NCI-H460 (cell line): ENCODE data around the gene TRIM6. TPM values are rescaled to one million over a fixed set of nuclear protein-coding genes. Genes with fewer than 3 reads are reported as not detected.
"Not testable (repeated sequence)": the region's sequence is repeated elsewhere in the genome, so short reads cannot be mapped to it uniquely, and the experiment has no call there.

ENCODE experiments used
- DNase-seq: peaks from one replicate; pipeline ENCODE4 v3.0.0-alpha.2; 2016; ENCODE audit warnings: low read depth; ENCODE audit errors: extremely low read depth
- total RNA-seq: library from RNA; depleted of rRNA; stranded (reverse); fragments of >200 nt; shearing (Covaris generic); gene quantifications from 2 replicates; pipeline ENCODE4 v1.2.3, GENCODE V29; 2014

TRIM6 gene
- total RNA-seq, 1 experiment from 2014 or later, result 8.5 TPM

GRCh38 chr11:5603326-5603725, 6.9 kb downstream of the TRIM6 start:
- DNase-seq, result no peak

DNA sequence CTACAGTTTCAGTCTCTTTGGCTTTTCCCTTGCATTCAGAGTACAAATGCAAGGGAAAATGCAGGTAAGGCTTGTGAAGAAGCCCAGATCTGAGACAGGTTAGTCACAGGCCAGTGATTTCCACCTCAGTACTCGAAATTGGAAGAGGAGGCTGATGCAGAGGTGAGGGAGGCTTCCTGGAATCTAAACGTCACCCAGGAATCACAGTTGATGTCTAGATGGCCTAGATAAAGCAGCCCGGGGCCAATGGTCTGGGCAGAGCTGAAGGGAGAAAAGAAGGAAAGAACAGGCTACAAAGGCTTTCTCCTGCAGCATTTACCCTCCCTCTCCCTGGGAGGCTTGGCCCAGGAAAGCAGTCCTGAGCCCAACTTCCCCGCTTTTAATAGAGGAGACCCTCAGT, 8.5 kb downstream of the TRIM6 start:
- DNase-seq, result no peak

DNA sequence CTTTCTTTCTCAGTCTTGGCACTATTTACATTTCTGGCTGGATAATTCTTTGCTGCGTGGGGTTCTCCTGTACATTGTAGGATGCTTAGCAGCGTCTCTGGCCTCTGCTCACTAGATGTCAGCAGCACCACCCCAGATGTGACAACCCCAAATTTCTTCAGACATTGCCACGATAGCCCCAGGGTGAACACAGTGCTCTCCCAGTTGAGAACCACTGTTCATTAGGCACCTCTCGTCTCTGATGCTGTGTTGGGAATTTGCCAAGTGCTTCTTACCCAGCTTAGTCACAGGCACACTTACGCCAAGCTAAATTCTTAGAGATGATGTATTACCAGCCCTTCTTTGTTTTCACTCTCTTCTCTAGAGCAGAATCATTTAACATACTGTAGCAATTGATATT, 9.4 kb downstream of the TRIM6 start:
- no peak for DNase-seq

DNA sequence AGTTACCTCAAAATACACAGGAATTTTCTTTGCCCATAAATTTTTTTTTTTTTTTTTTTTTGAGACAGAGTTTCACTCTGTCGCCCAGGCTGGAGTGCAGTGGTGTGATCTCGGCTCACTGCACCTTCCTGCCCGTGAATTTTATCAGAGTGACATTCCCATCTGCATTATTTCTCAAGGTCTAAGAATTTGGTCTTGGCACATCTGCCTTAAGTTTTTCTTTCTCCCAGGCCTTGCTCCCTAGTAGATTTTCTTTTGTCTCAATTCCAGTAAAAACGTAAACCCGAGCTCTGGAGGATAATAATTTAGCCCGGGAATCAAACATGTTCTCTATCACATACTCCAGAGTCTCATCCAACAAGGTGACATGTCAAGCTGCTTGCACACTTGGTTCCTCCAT, 12.4 kb downstream of the TRIM6 start:
- DNase-seq, result no peak

DNA sequence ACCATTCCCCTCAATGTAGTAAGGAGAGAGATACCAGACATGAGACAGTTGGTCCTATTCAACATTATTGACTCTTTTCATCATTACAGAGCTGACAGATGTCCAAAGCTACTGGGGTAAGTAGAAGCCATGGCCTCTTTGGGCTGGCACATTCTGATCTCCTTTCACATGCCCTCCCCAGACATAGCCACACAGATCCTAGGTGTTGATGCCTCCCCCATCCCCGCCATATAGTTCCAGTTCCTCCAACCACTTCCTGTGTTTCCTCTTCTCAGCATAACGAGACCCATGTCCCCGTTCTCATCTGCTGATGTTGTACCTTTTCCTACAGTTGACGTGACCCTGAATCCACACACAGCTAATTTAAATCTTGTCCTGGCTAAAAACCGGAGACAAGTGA, 14.0 kb downstream of the TRIM6 start:
- no peak for DNase-seq

GRCh38 chr11:5611627-5612026, 15.2 kb downstream of the TRIM6 start:
- DNase-seq, result no peak

DNA sequence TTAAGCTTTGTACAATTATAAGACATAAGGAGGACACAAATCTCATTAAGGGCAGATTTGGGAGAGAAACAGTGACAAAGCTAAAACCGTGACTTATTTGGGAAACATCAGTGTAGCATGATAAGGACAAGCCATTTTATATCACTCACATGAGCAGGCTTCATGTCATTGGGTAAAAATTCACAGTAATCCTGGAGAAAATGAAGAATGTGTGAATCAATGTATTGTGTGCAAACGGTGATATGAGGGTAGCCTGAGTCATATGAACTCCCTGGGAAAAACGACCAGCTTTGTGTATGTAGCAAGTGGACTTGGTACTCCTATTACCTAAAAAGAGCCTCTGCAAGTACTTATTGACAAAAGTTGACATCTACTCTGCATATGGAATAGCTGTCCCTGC, 22.4 kb downstream of the TRIM6 start:
- DNase-seq, result no peak

GRCh38 chr11:5620651-5621521, 24.4 kb downstream of the TRIM6 start:
- no peak for DNase-seq

GRCh38 chr11:5621580-5621979, 25.1 kb downstream of the TRIM6 start:
- no peak for DNase-seq

DNA sequence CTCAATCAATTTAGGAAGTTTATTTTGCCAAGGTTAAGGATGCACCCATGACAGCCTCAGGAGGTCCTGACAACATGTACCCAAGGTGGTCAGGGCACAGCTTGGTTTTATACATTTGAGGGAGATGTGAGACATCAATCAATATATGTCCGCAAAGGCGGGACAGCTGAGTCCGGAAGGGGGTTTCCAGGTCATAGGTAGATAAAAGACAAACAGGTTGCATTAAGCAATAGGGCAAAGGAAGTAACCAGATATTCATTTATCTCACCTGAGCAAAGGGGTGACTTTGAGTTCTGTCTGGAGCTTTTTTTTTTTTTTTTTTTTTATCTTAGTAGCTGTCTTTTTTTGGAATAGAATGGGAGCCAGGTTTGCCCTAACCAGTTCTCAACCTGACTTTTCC, 26.4 kb downstream of the TRIM6 start:
- DNase-seq, result no peak

- peak; percentile 33 for DNase-seq
Observed at GRCh38 chr11:5624489-5625279, 28.2 kb downstream of the TRIM6 start, which contains the start of gene TRIM34. TSS of gene TRIM34 (plus strand) at chr11:5625001. CDS start at chr11:5632332, 7,331 bp downstream.

DNA sequence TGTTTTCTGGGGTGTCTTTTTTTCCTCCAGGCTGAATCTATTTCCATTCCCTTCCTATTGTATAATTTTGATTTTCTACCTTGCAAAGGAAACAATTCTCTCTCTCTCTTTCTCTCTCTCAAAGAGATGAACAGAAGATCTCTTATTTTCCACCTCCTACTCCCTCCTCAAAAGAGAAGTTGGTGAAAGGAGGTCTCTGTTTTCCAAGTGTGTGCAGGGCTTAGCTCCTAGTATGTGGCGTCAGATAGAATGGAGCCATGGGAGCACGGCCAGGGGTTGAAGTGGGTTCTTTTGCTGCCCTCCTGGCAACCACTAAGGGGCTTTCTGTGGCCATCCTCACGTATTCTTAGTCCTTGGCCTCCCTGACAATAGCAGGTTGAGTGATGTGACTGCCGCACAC, 28.8 kb downstream of the TRIM6 start:
- DNase-seq, result no peak

- no peak for DNase-seq
Observed at GRCh38 chr11:5626196-5626595, 29.8 kb downstream of the TRIM6 start.

- DNase-seq, result no peak
Observed at GRCh38 chr11:5631417-5631816, 35.0 kb downstream of the TRIM6 start.

DNA sequence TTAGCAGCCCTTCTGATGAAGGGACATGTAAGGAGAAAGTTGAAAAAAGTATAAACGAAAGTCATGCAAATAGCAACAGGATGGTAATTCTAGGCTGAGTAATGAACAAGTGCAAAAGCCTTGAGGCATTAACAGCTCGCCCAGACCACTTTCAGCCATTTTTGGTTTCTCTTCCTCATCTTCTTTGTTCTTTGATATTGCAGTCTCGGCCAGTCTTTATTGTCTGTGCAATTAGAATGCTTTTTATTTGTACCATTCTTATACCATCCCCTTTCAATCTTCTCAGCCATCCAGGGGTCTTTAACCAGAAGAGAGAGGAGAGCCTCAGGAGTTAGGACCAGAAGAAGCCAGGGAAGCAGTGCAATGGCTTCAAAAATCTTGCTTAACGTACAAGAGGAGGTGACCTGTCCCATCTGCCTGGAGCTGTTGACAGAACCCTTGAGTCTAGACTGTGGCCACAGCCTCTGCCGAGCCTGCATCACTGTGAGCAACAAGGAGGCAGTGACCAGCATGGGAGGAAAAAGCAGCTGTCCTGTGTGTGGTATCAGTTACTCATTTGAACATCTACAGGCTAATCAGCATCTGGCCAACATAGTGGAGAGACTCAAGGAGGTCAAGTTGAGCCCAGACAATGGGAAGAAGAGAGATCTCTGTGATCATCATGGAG, 35.7 kb downstream of the TRIM6 start:
- no peak for DNase-seq

DNA sequence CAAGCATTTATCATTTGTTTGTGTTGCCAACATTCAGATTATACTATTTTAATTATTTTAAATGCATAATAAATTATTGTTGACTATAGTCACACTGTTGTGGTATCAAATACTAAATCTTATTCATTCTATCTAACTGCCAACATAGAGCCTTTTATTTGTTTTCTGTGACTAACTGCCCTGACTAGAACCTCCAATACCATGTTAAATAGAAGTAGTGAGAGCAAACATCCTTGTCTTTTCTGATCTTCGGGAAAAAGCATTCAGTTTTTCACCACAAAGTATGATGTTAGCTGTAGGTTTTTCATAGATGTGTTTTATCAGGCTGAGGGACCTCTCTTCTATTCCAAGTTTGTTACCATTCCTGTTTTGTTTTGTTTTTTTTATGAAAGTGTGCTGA, 43.5 kb downstream of the TRIM6 start:
- DNase-seq, result no peak

DNA sequence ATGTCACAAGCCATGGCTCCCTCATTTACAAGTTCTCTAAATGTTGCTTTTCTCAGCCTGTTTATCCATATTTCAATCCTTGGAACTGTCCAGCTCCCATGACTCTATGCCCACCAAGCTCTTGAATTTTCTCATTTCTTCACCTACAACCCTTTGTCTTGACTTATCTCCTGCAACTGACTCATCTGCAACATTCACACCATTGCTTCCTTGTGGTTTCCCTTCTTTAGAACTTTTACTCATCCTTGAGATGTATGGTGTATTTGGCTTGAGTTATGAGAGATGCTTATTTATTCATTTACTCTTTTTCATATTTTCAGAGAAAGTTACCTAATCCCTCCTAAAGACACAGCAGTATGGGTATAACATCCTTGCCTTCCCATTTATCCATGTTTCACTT, 47.1 kb downstream of the TRIM6 start:
- DNase-seq, result no peak

DNA sequence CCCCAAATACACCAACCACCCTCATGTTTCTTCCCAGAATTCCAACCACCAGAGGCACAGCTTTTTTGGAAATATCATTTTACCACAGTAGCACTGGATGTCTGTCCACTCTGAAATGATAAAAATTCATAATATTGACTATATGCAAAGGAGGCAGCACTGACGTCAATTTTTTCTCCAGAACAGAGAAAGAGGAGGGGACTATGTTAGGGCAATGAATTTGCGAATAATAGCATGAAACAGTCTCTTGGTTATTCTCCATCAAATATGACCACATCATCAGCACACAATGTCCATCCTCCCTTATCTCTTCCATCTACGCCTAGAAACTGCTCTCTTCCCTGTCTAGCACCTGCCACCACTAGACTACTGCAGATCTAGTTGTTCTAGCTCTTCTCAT, 49.7 kb downstream of the TRIM6 start:
- no peak for DNase-seq

- DNase-seq, result no peak
Observed at GRCh38 chr11:5655474-5655873, 59.0 kb downstream of the TRIM6 start.

DNA sequence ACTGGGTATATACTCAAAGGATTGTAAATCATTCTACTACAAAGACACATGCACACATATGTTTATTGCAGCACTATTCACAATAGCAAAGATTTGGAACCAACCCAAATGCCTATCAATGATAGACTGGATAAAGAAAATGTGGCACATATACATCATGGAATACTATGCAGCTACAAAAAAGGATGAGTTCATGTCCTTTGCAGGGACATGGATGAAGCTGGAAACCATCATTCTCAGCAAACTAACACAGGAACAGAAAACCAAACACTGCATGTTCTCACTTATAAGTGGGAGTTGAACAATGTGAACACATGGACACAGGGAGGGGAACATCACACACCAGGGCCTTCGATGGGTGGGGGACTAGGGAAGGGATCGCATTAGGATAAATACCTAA, 60.5 kb downstream of the TRIM6 start:
- not testable (repeated sequence) for DNase-seq

DNA sequence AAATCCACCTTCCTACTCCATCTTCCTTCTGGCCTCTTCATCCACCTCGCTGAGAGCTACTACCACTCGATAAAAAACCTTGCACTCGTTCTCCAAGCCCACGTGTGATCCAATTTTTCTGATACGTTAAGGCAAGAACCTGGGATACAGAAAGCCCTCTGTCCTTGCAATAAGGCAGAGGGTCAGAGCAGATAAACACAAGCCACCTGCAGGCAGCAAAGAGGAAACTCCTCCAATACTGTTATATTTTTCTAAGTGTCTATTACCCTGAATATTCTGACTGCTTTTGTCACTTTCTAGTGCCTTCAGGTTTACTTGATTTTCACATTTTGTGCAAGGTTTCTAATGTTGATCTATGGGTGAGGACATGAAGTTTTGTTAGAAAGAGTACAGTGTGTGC, 61.9 kb downstream of the TRIM6 start:
- no peak for DNase-seq
